Measurements from ENCODE around the gene KDELR1. TPM values are rescaled to one million over a fixed set of nuclear protein-coding genes. Genes with fewer than 3 reads are reported as not detected.

KDELR1 gene
- 227 and 245 TPM in 2 replicates for total RNA-seq (ENCODE audit: low replicate concordance)
- long read RNA-seq, partial matches to known transcripts = 1 of 5 reads
- long read RNA-seq, other reads (novel, unspliced or antisense) = 1 of 5 reads

GRCh38 chr19:48391100-48392005 is at the start of gene KDELR1:
Gene KDELR1, minus strand, starts transcription at chr19:48391551. Its CDS starts 193 bp downstream, at chr19:48391358.
- peak; percentile 91 for DNase-seq (ENCODE audit: extremely low spot score, unreplicated experiment)
- Mint-ChIP-seq H3K4me1 (ENCODE audit: unreplicated experiment) (peaks cover 5% of the 10 kb centered on the region), H3K9me3 (no peaks in the 10 kb centered on the region), H3K27me3 (peaks cover 35% of the 10 kb centered on the region), H3K36me3 (peaks cover 11% of the 10 kb centered on the region), H3K27ac (peak within 1 kb of the TSS; percentile 88), H3K4me3 (peak within 1 kb of the TSS; percentile 97)
- peak; percentile 92 for TF ChIP-seq CTCF (conservative IDR thresholded peaks at IDR 0.05)

- DNase-seq (ENCODE audit: extremely low spot score, unreplicated experiment) = no peak
- H3K27ac Mint-ChIP-seq = no peak overlapping the region
- H3K27me3 Mint-ChIP-seq = no peaks in the 10 kb centered on the region
- H3K4me1 Mint-ChIP-seq (ENCODE audit: unreplicated experiment) = peaks cover 18% of the 10 kb centered on the region
- H3K4me3 Mint-ChIP-seq = no peak overlapping the region
- H3K36me3 Mint-ChIP-seq = no peaks in the 10 kb centered on the region
- no peak for TF ChIP-seq CTCF (conservative IDR thresholded peaks at IDR 0.05)
- H3K9me3 Mint-ChIP-seq = no peaks in the 10 kb centered on the region
These were observed 45.2 kb upstream of the KDELR1 start for GRCh38 chr19:48436586-48436985.

- DNase-seq (ENCODE audit: extremely low spot score, unreplicated experiment) = no peak
- TF ChIP-seq CTCF (conservative IDR thresholded peaks at IDR 0.05) = no peak
- Mint-ChIP-seq H3K4me3 (no peak overlapping the region), H3K36me3 (no peaks in the 10 kb centered on the region), H3K4me1 (ENCODE audit: unreplicated experiment) (peaks cover 18% of the 10 kb centered on the region), H3K9me3 (no peaks in the 10 kb centered on the region), H3K27me3 (no peaks in the 10 kb centered on the region), H3K27ac (no peak overlapping the region)
These were observed 42.0 kb upstream of the KDELR1 start for GRCh38 chr19:48433337-48433736.

GRCh38 chr19:48428670-48429069 is 37.3 kb upstream of the KDELR1 start:
- H3K36me3 Mint-ChIP-seq = no peaks in the 10 kb centered on the region
- DNase-seq (ENCODE audit: extremely low spot score, unreplicated experiment) = no peak
- H3K4me3 Mint-ChIP-seq = no peak overlapping the region
- no peak overlapping the region for H3K27ac Mint-ChIP-seq
- no peaks in the 10 kb centered on the region for H3K27me3 Mint-ChIP-seq
- H3K4me1 Mint-ChIP-seq (ENCODE audit: unreplicated experiment) = peaks cover 6% of the 10 kb centered on the region
- no peak for TF ChIP-seq CTCF (conservative IDR thresholded peaks at IDR 0.05)
- no peaks in the 10 kb centered on the region for H3K9me3 Mint-ChIP-seq

GRCh38 chr19:48424694-48425219 is 33.4 kb upstream of the KDELR1 start:
- no peaks in the 10 kb centered on the region for H3K27me3 Mint-ChIP-seq
- peaks cover 6% of the 10 kb centered on the region for H3K4me1 Mint-ChIP-seq (ENCODE audit: unreplicated experiment)
- H3K36me3 Mint-ChIP-seq = no peaks in the 10 kb centered on the region
- no peak overlapping the region for H3K4me3 Mint-ChIP-seq
- TF ChIP-seq CTCF (conservative IDR thresholded peaks at IDR 0.05) = no peak
- H3K9me3 Mint-ChIP-seq = no peaks in the 10 kb centered on the region
- peak overlapping the region; percentile 69 for H3K27ac Mint-ChIP-seq
- no peak for DNase-seq (ENCODE audit: extremely low spot score, unreplicated experiment)

Measured in type B pancreatic cell (in vitro differentiated cells).